Measurements from ENCODE around the gene FAM53B. TPM values are rescaled to one million over a fixed set of nuclear protein-coding genes. Genes with fewer than 3 reads are reported as not detected.
"Not testable (repeated sequence)": the region's sequence is repeated elsewhere in the genome, so short reads cannot be mapped to it uniquely, and the experiment has no call there.

Gene FAM53B
- total RNA-seq, 4 donors from 2014 or later: 25.2 to 43.3 (median 34.7) TPM

GRCh38 chr10:124748166-124748565, 4.0 kb upstream of the FAM53B start:
- no peak overlapping the region for H3K27ac ChIP-seq (replicated peaks in 1 of 4)

GRCh38 chr10:124747745-124748144, 3.6 kb upstream of the FAM53B start:
- H3K36me3 ChIP-seq: peaks cover 0 to 12% (median 3%) of the 10 kb centered on the region in 4 donors
- WGBS: 94% methylated on average over 1 of the region's 1 CpG
- H3K9me3 ChIP-seq: no peaks in the 10 kb centered on the region
- no peak overlapping the region for H3K4me3 ChIP-seq
- no peak overlapping the region for H3K27ac ChIP-seq (replicated peaks in 1 of 4)
- no peaks in the 10 kb centered on the region for H3K27me3 ChIP-seq
- peaks cover 9 to 22% (median 21%) of the 10 kb centered on the region in 4 donors for H3K4me1 ChIP-seq
- no peak for DNase-seq (ENCODE audit: extremely low spot score)
- intact Hi-C loops (cut with DNase I): no loop called here
- TF ChIP-seq POLR2A (IDR thresholded peaks at IDR 0.05; ENCODE audit: low read depth) (no peak), EP300 (IDR thresholded peaks at IDR 0.05) (no peak), POLR2AphosphoS5 (IDR thresholded peaks at IDR 0.05) (no peak), CTCF (IDR thresholded peaks at IDR 0.05) (no peak)

More at GRCh38 chr10:124748166-124748565, 4.0 kb upstream of the FAM53B start:
- H3K36me3 ChIP-seq: peaks cover 0 to 12% (median 3%) of the 10 kb centered on the region in 4 donors
- WGBS: 86% methylated on average over 3 of the region's 3 CpGs
- no peaks in the 10 kb centered on the region for H3K9me3 ChIP-seq
- no peak for DNase-seq (ENCODE audit: extremely low spot score)
- no peak for TF ChIP-seq CTCF (IDR thresholded peaks at IDR 0.05)
- no peak for TF ChIP-seq EP300 (IDR thresholded peaks at IDR 0.05)
- TF ChIP-seq POLR2AphosphoS5 (IDR thresholded peaks at IDR 0.05): no peak
- TF ChIP-seq POLR2A (IDR thresholded peaks at IDR 0.05; ENCODE audit: low read depth): no peak
- H3K27me3 ChIP-seq: no peaks in the 10 kb centered on the region
- H3K4me3 ChIP-seq: no peak overlapping the region
- H3K4me1 ChIP-seq: peaks cover 8 to 17% (median 17%) of the 10 kb centered on the region in 4 donors
- intact Hi-C loops (cut with DNase I): no loop called here

GRCh38 chr10:124746992-124747391, 2.8 kb upstream of the FAM53B start:
- DNase-seq (ENCODE audit: extremely low spot score): no peak
- TF ChIP-seq EP300 (IDR thresholded peaks at IDR 0.05): no peak
- TF ChIP-seq POLR2A (IDR thresholded peaks at IDR 0.05; ENCODE audit: low read depth): no peak
- TF ChIP-seq POLR2AphosphoS5 (IDR thresholded peaks at IDR 0.05): no peak
- no peak for TF ChIP-seq CTCF (IDR thresholded peaks at IDR 0.05)
- H3K27me3 ChIP-seq: no peaks in the 10 kb centered on the region
- no peak overlapping the region for H3K4me3 ChIP-seq
- no peak overlapping the region for H3K27ac ChIP-seq (replicated peaks in 1 of 4)
- peaks cover 16 to 29% (median 29%) of the 10 kb centered on the region in 4 donors for H3K4me1 ChIP-seq
- H3K36me3 ChIP-seq: peaks cover 0 to 12% (median 3%) of the 10 kb centered on the region in 4 donors
- intact Hi-C loops (cut with DNase I): no loop called here
- 83% methylated on average over 2 of the region's 2 CpGs for WGBS
- no peaks in the 10 kb centered on the region for H3K9me3 ChIP-seq

- intact Hi-C loops (cut with DNase I): not testable (repeated sequence)
These were observed 2.3 kb upstream of the FAM53B start for GRCh38 chr10:124746447-124746846.

GRCh38 chr10:124745673-124746072, 1.5 kb upstream of the FAM53B start:
- DNase-seq (ENCODE audit: extremely low spot score): no peak
- Histone ChIP-seq H3K9me3 (no peaks in the 10 kb centered on the region), H3K27ac (replicated peaks in 1 of 4) (peak overlapping the region; percentile 89 to 90 (median 89)), H3K4me3 (no peak overlapping the region), H3K36me3 (peaks cover 0 to 8% (median 3%) of the 10 kb centered on the region in 4 donors), H3K27me3 (no peaks in the 10 kb centered on the region), H3K4me1 (peaks cover 29 to 42% (median 42%) of the 10 kb centered on the region in 4 donors)
- WGBS: 17% methylated on average over 3 of the region's 3 CpGs
- no peak for TF ChIP-seq POLR2AphosphoS5 (IDR thresholded peaks at IDR 0.05)
- TF ChIP-seq POLR2A (IDR thresholded peaks at IDR 0.05; ENCODE audit: low read depth): no peak
- no peak for TF ChIP-seq EP300 (IDR thresholded peaks at IDR 0.05)
- TF ChIP-seq CTCF (IDR thresholded peaks at IDR 0.05): peak; percentile 38 to 61 (median 49)
- intact Hi-C loops (cut with DNase I): no loop called here

More at GRCh38 chr10:124746447-124746846, 2.3 kb upstream of the FAM53B start:
- peaks cover 22 to 35% (median 34%) of the 10 kb centered on the region in 4 donors for H3K4me1 ChIP-seq
- H3K27ac ChIP-seq (replicated peaks in 1 of 4); H3K4me3 ChIP-seq; H3K9me3 ChIP-seq; DNase-seq (ENCODE audit: extremely low spot score); H3K27me3 ChIP-seq: not testable (repeated sequence)
- 95% methylated on average over 8 of the region's 8 CpGs for WGBS
- peaks cover 0 to 12% (median 3%) of the 10 kb centered on the region in 4 donors for H3K36me3 ChIP-seq

All from esophagus muscularis mucosa (tissue), 4 donors.